GM18867 (cell line): ENCODE measurements around the gene SOX5.
"Not testable (repeated sequence)": the region's sequence is repeated elsewhere in the genome, so short reads cannot be mapped to it uniquely, and the experiment has no call there.

Experiments
- ATAC-seq: cut with Tn5 transposase; IDR thresholded peaks from one replicate; pipeline ENCODE4 v1.9.1; 2021; ENCODE audit warnings: mild to moderate bottlenecking, moderate library complexity; ENCODE audit not compliant: unreplicated experiment

The SOX5 gene

DNA sequence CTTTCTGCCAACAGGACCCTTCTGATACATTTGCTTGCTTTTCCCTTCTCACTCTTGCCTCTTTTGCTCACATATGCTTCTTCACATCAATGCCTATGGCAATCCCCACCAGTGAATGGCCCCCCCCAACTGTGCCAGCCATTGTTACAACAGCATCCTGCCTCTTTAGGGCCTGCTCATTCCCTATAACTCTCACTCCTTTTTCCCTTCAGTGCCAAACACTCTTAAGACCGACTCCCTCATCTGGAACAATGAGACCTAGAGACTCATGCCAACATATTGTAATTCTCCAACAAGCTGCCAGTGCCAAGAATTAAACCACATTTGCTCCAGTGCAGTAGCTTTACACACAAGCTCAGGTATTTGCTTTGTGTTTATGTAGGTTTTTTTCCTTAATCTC is 189.0 kb downstream of the SOX5 start:
- no peak for ATAC-seq

DNA sequence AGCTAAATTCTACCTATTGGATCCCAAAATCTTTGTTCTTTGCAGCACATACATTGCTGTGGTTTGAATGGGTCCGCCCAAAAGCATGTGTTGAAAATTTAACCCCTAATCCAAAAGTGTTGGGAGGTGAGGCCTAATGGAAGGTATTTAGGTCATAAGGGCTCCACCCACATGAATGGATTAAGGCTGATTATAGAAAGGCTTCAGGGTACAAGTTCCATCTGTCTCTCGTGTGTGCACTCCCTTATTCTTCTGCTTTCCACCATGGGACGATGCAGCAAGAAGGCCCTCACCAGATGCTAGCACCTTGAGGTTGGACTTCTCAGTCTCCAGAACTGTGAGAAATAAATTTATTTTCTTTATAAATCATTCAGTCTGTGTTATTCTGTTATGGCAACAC is 190.9 kb downstream of the SOX5 start:
- no peak for ATAC-seq

DNA sequence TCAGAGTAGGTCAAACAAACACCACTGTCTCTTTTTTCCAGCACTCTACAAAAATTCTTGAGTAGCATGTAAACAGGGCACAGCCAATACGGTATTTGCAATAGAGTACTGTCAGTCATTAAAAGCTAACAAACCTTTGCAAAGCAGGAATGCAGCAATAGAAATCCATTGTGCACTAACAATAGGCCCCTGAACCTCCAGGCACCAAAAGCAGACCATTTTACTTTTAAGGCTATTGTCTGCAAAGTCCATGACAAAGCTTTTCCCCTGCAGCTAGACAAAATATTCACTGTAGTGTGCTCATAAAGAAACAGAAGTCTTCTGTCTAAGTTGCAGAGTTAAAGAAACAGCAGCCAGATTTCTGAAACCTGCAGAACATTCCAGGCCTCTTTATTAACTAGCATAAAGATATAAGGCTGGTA is 191.9 kb downstream of the SOX5 start:
- no peak for ATAC-seq

- no peak for ATAC-seq
Measured at GRCh38 chr12:23756416-23756815, 193.1 kb downstream of the SOX5 start.

GRCh38 chr12:23753628-23754365 is 195.7 kb downstream of the SOX5 start:
- ATAC-seq = no peak

DNA sequence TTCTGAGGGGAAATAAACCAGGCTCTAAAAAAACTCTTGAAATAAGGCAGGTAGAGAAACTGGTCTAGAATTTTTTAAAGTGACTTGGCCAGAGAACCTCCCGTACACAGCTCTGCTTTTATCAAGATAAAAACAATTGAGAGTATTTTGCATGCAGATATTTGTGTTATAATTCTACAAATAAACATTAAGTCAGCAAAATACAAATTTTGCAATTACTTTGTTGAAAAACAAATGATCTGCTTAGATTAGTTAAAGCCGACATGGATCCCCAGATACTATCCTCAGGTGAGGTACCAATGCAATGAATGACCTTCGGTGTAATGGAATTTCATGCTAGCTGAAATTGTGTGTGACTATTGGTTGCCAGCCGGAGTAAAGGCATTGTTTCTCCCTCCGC is 197.2 kb downstream of the SOX5 start:
- no peak for ATAC-seq

GRCh38 chr12:23751641-23752040 is 197.8 kb downstream of the SOX5 start:
- no peak for ATAC-seq

- no peak for ATAC-seq
Measured at GRCh38 chr12:23750923-23751322, 198.5 kb downstream of the SOX5 start.

DNA sequence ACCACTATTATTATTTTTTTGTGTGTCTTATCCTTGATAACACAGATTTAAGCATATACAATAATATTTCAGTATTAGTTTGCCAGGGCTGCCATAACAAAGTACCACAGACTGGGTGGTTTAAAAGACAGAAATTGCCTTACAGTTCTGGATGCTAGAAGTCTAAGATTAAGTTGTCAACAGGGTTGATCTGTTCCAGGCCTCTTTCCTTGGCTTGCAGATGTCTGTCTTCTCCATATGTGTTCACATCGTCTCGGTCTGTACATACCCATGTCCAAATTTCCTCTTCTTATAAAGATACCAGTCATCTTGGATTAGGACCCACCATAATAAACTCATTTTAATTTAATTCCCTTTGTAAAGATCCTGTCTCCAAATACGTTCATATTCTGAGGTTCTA is 204.8 kb downstream of the SOX5 start:
- ATAC-seq = no peak

GRCh38 chr12:23742574-23742973 is 206.9 kb downstream of the SOX5 start:
- ATAC-seq = no peak

- ATAC-seq = no peak
Measured at GRCh38 chr12:23731493-23731892, 218.0 kb downstream of the SOX5 start.

GRCh38 chr12:23731035-23731434 is 218.4 kb downstream of the SOX5 start:
- no peak for ATAC-seq

DNA sequence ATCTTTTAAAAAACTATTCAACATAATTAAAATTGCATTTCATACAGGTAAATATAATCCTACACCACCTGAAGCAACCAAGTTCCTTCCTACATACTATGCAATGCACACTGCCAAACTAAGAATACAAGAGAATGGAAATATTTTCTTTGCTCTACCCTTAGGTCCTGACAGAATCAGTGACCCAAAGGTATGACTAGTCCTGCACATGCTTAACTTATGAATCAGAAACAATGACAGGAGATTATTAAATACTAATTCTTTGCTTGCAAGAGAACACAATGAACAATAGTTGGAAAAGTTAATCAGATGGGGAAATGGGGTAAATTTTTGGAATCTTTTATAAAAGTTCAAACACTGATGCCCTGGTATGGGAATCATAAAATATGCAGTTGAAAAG is 220.1 kb downstream of the SOX5 start:
- no peak for ATAC-seq

- ATAC-seq = no peak
Measured at GRCh38 chr12:23726646-23727045, 222.8 kb downstream of the SOX5 start.

- no peak for ATAC-seq
Measured at GRCh38 chr12:23722655-23723054, 226.8 kb downstream of the SOX5 start.

GRCh38 chr12:23721268-23721667 is 228.2 kb downstream of the SOX5 start:
- no peak for ATAC-seq

DNA sequence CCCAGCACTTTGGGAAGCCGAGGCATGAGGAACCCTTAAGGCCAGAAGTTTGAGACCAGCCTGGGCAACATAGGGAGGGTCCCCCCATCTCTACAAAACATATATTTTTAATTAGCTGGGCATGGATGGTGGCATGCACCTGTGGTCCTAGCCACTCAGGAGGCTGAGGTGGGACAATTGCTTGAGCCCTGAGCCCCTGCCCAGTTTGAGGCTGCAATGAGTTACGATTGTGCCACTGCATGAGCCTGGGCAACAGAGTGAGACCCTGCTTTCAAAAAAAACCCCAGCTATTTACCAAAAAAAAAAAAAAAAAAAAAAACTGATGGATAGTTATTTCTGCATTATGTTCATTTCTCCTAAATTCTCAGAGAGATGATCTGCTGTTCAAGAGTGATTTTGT is 230.0 kb downstream of the SOX5 start:
- no peak for ATAC-seq

DNA sequence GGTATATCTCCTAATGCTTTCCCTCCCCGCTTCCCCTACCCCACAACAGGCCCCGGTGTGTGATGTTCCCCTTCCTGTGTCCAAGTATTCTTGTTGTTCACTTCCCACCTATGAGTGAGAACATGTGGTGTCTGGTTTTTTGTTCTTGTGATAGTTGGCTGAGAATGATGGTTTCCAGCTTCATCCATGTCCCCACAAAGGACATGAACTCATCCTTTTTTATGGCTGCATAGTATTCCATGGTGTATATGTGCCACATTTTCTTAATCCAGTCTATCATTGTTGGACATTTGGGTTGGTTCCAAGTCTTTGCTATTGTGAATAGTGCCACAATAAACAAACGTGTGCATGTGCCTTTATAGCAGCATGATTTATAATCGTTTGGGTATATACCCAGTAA is 239.1 kb downstream of the SOX5 start:
- ATAC-seq = not testable (repeated sequence)

- ATAC-seq = no peak
Measured at GRCh38 chr12:23708185-23708837, 241.2 kb downstream of the SOX5 start.

GRCh38 chr12:23707270-23707669 is 242.2 kb downstream of the SOX5 start:
- ATAC-seq = no peak

- ATAC-seq = no peak
Measured at GRCh38 chr12:23704992-23705943, 244.2 kb downstream of the SOX5 start.

- ATAC-seq = no peak
Measured at GRCh38 chr12:23703051-23703450, 246.4 kb downstream of the SOX5 start.
